HCT116 (cell line): ENCODE measurements around the gene PITPNM1. TPM values are rescaled to one million over a fixed set of nuclear protein-coding genes. Genes with fewer than 3 reads are reported as not detected.
A peak's percentile ranks its signal among the peaks of the same experiment; 100 is the strongest.

Source experiments
- ATAC-seq: fragments of 200-7000 bp; cut with Tn5 transposase; 2 replicates; pipeline ENCODE4 v1.9.1; 2020; ENCODE audit warnings: mild to moderate bottlenecking, moderate library complexity
- BruUV-seq: library from RNA; stranded (reverse); fragments of 400-500 nt; replicated peaks from 2 replicates; lab custom pipeline; 2021; lab: Mats Ljungman, UMichigan
- CTCF ChIA-PET: fragments of 300-600 bp; sonication (Branson Sonifier 250); formaldehyde crosslinking; loops from one replicate; lab custom pipeline; 2021; ENCODE audit warnings: antibody characterized with exemption; lab: Charles Lee
- POLR2A ChIA-PET: fragments of 300-600, 350-600 bp; sonication (Branson Sonifier 250); formaldehyde crosslinking; loops from one replicate; lab custom pipeline; 2021; ENCODE audit warnings: antibody characterized with exemption; lab: Charles Lee
- RAD21 ChIA-PET, 2 experiments: fragments of 300-600 bp; sonication (Branson Sonifier 250); formaldehyde crosslinking; loops; one replicate each; lab custom pipeline; 2023; ENCODE audit warnings: low total read pairs in 2 of 2; ENCODE audit not compliant: uncharacterized antibody in 2 of 2, unreplicated experiment in 2 of 2, low non-redundant PET in 1 of 2; lab: Charles Lee
- DNase-seq: peaks from one replicate; pipeline ENCODE4 v3.0.0-alpha.2; 2010; ENCODE audit warnings: low read depth, low spot score
- H2AFZ ChIP-seq: fragments of 200-600 bp; shearing (Covaris generic), sonication (generic); 2 replicates; pipeline ENCODE4 v1.6.1; 2017; ENCODE audit warnings: low read depth, mixed run types, mixed read lengths, antibody characterized with exemption, low read length; ENCODE audit not compliant: poor library complexity, severe bottlenecking
- H3K27ac ChIP-seq: 2 replicates; pipeline ENCODE4 v1.5.1; 2012; ENCODE audit warnings: low read depth, low read length
- H3K27me3 ChIP-seq: fragments of 200-600 bp; sonication (generic); 2 replicates; pipeline ENCODE4 v1.6.1; 2016; ENCODE audit warnings: mixed run types, low read length, mixed read lengths; ENCODE audit not compliant: insufficient read depth
- H3K36me3 ChIP-seq, 2 experiments: fragments of 200-500 bp in 1 of 2; fragments of 200-600 bp in 1 of 2; sonication (Bioruptor generic) in 1 of 2; sonication (generic) in 1 of 2; 2 replicates each; pipeline versions ENCODE4 v1.5.1 to v1.6.1; 2014 to 2016; ENCODE audit warnings: low read length in 2 of 2, inconsistent platforms in 1 of 2, mixed read lengths in 1 of 2, mixed run types in 1 of 2; ENCODE audit not compliant: insufficient read depth in 2 of 2, control insufficient read depth in 1 of 2
- H3K4me1 ChIP-seq, 2 experiments: fragments of 200-600 bp in 1 of 2; sonication (generic) in 1 of 2; 2 replicates each; pipeline versions ENCODE4 v1.5.1 to v1.6.1; 2012 to 2017; ENCODE audit warnings: low read length in 2 of 2, inconsistent platforms in 1 of 2, mild to moderate bottlenecking in 1 of 2, mixed read lengths in 1 of 2, mixed run types in 1 of 2, moderate library complexity in 1 of 2; ENCODE audit not compliant: insufficient read depth in 2 of 2, control insufficient read depth in 1 of 2
- H3K4me2 ChIP-seq: fragments of 200-600 bp; sonication (generic); 2 replicates; pipeline ENCODE4 v1.6.1; 2017; ENCODE audit warnings: mixed run types, low read length, mixed read lengths
- H3K4me3 ChIP-seq, 2 experiments: fragments of 200-600 bp in 1 of 2; sonication (generic) in 1 of 2; replicated peaks in 1 of 2; 2 replicates each; pipeline ENCODE4 v1.5.1; 2011 to 2016; ENCODE audit warnings: low read length in 2 of 2, control low read depth in 1 of 2, low read depth in 1 of 2, mild to moderate bottlenecking in 1 of 2, mixed read lengths in 1 of 2, mixed run types in 1 of 2
- H3K79me2 ChIP-seq: fragments of 200-600 bp; sonication (generic); 2 replicates; pipeline ENCODE4 v1.6.1; 2017; ENCODE audit warnings: mild to moderate bottlenecking, mixed run types, low read length, moderate library complexity, mixed read lengths; ENCODE audit not compliant: insufficient read depth
- H3K9ac ChIP-seq: fragments of 200-600 bp; sonication (generic); 2 replicates; pipeline ENCODE4 v1.6.1; 2016; ENCODE audit warnings: low read length, mixed read lengths
- H3K9me2 ChIP-seq: fragments of 200-600 bp; sonication (generic), shearing (Covaris generic); 2 replicates; pipeline ENCODE4 v1.6.1; 2017; ENCODE audit warnings: mixed run types, mild to moderate bottlenecking, moderate library complexity; ENCODE audit not compliant: insufficient read depth
- H3K9me3 ChIP-seq, 2 experiments: fragments of 200-500 bp in 1 of 2; fragments of 200-600 bp in 1 of 2; sonication (Bioruptor generic) in 1 of 2; sonication (generic) in 1 of 2; 2 replicates each; pipeline ENCODE4 v1.6.1; 2014 to 2017; ENCODE audit warnings: low read length in 2 of 2, mixed read lengths in 2 of 2, inconsistent platforms in 1 of 2, low read depth in 1 of 2, mild to moderate bottlenecking in 1 of 2, mixed run types in 1 of 2, moderate library complexity in 1 of 2; ENCODE audit not compliant: control insufficient read depth in 1 of 2, insufficient read depth in 1 of 2
- H4K20me1 ChIP-seq: fragments of 200-600 bp; sonication (generic), shearing (Covaris generic); 2 replicates; pipeline ENCODE4 v1.6.1; 2017; ENCODE audit warnings: mixed run types, mild to moderate bottlenecking, moderate library complexity; ENCODE audit not compliant: insufficient read depth
- CBX3 ChIP-seq: IDR thresholded peaks from 2 replicates; pipeline ENCODE4 v1.6.1; 2012; ENCODE audit warnings: low read depth
- CEBPB ChIP-seq: IDR thresholded peaks from 2 replicates; pipeline ENCODE4 v1.6.1; 2012; ENCODE audit warnings: low read depth
- EGR1 ChIP-seq: IDR thresholded peaks from 2 replicates; pipeline ENCODE4 v1.6.1; 2012; ENCODE audit warnings: low read depth
- ELF1 ChIP-seq: IDR thresholded peaks from 2 replicates; pipeline ENCODE4 v1.6.1; 2012; ENCODE audit warnings: low read depth, borderline replicate concordance
- EZH2 ChIP-seq: fragments of 200-600 bp; sonication (generic); IDR thresholded peaks from 2 replicates; pipeline ENCODE4 v1.6.1; 2017; ENCODE audit warnings: antibody characterized with exemption, mixed run types
- EZH2phosphoT487 ChIP-seq: fragments of 200-600 bp; IDR thresholded peaks from 2 replicates; pipeline ENCODE4 v1.6.1; 2018; ENCODE audit warnings: antibody characterized with exemption, borderline replicate concordance
- POLR2AphosphoS5 ChIP-seq: IDR thresholded peaks from 2 replicates; pipeline ENCODE4 v1.6.1; 2011; ENCODE audit warnings: mild to moderate bottlenecking, low read depth, low read length, moderate library complexity
- RAD21 ChIP-seq: IDR thresholded peaks from 2 replicates; pipeline ENCODE4 v1.6.1; 2012; ENCODE audit warnings: low read depth, mild to moderate bottlenecking
- REST ChIP-seq: IDR thresholded peaks from 2 replicates; pipeline ENCODE4 v1.6.1; 2012; ENCODE audit warnings: low read depth
- SIN3A ChIP-seq: IDR thresholded peaks from 2 replicates; pipeline ENCODE4 v1.6.1; 2012; ENCODE audit warnings: low read depth
- SP1 ChIP-seq: IDR thresholded peaks from 2 replicates; pipeline ENCODE4 v1.6.1; 2012; ENCODE audit warnings: low read depth
- SRF ChIP-seq: IDR thresholded peaks from 2 replicates; pipeline ENCODE4 v1.6.1; 2012; ENCODE audit warnings: low read depth
- TCF7L2 ChIP-seq: IDR thresholded peaks from 2 replicates; pipeline ENCODE4 v1.7.0; 2011; ENCODE audit warnings: borderline replicate concordance, inconsistent platforms; ENCODE audit not compliant: insufficient read depth, insufficient read length; ENCODE audit errors: extremely low read depth
- YY1 ChIP-seq: IDR thresholded peaks from 2 replicates; pipeline ENCODE4 v1.6.1; 2011; ENCODE audit warnings: low read length, low read depth, moderate library complexity, mild to moderate bottlenecking; ENCODE audit not compliant: insufficient replicate concordance; ENCODE audit errors: extremely low read depth
- ZFX ChIP-seq: fragments of 450-650 bp; IDR thresholded peaks from 2 replicates; pipeline ENCODE4 v1.6.1; 2017
- intact Hi-C: fragments of 100-400 bp; cut with micrococcal nuclease; formaldehyde crosslinking; loops from 2 replicates; pipeline ENCODE4 v1.10.0; 2022
- total RNA-seq: library from RNA; stranded (reverse); gene quantifications from one replicate; pipeline ENCODE4 v1.2.1, GENCODE V29; 2021; ENCODE audit not compliant: unreplicated experiment
- TF ChIP-seq, protein P1 (sequence below): IDR thresholded peaks from 2 replicates; pipeline ENCODE4 v1.6.1; 2011; ENCODE audit warnings: mild to moderate bottlenecking, low read length, moderate library complexity; ENCODE audit not compliant: insufficient replicate concordance; ENCODE audit errors: extremely low read depth
- TF ChIP-seq, protein P2 (sequence below), 3 experiments: fragments of 200-600 bp in 1 of 3; sonication (generic) in 1 of 3; IDR thresholded peaks in 2 of 3; conservative IDR thresholded peaks in 1 of 3; 2 replicates each; pipeline ENCODE4 v1.5.1; 2012 to 2017; ENCODE audit warnings: low read depth in 2 of 3, low read length in 2 of 3, antibody characterized with exemption in 1 of 3, borderline replicate concordance in 1 of 3, control low read depth in 1 of 3, mild to moderate bottlenecking in 1 of 3, mixed read lengths in 1 of 3, mixed run types in 1 of 3, moderate library complexity in 1 of 3; ENCODE audit not compliant: insufficient read depth in 1 of 3
- TF ChIP-seq, protein P3 (sequence below): IDR thresholded peaks from 2 replicates; pipeline ENCODE4 v1.6.1; 2012
- TF ChIP-seq, protein P4 (sequence below): IDR thresholded peaks from 2 replicates; pipeline ENCODE4 v1.6.1; 2012

PITPNM1 gene
- total RNA-seq, 1 experiment from 2014 or later: 79.5 TPM

GRCh38 chr11:67463680-67464410 is 41.3 kb downstream of the PITPNM1 start:
- H3K4me2 ChIP-seq: peak overlapping the region; percentile 100
- H3K27me3 ChIP-seq: no peaks in the 10 kb centered on the region
- H2AFZ ChIP-seq: no peak overlapping the region
- DNase-seq (peak; percentile 73), ATAC-seq (peak; percentile 73)
- peak overlapping the region; percentile 97 for H3K9ac ChIP-seq
- no peaks in the 10 kb centered on the region for H4K20me1 ChIP-seq
- intact Hi-C loops: loop anchor here (2.0 kb wide), 1 partner anchor 35 kb away; the partner anchor contains the start of gene RPS6KB2
- H3K9me2 ChIP-seq: no peaks in the 10 kb centered on the region
- no peaks in the 10 kb centered on the region for H3K9me3 ChIP-seq
- no peaks in the 10 kb centered on the region for H3K36me3 ChIP-seq
- peak overlapping the region; percentile 87 to 96 for H3K4me3 ChIP-seq
- peaks cover 35 to 54% of the 10 kb centered on the region in 2 experiments for H3K4me1 ChIP-seq
- ChIA-PET POLR2A (no interaction called here), CTCF (no interaction called here), RAD21 (no interaction called here)
- H3K79me2 ChIP-seq: peaks cover 15% of the 10 kb centered on the region; the same call in 1 of the 2 replicates
- TSS peak; percentile 44 for BruUV-seq
- H3K27ac ChIP-seq: peak overlapping the region; percentile 98
- TF ChIP-seq, protein P1, sequence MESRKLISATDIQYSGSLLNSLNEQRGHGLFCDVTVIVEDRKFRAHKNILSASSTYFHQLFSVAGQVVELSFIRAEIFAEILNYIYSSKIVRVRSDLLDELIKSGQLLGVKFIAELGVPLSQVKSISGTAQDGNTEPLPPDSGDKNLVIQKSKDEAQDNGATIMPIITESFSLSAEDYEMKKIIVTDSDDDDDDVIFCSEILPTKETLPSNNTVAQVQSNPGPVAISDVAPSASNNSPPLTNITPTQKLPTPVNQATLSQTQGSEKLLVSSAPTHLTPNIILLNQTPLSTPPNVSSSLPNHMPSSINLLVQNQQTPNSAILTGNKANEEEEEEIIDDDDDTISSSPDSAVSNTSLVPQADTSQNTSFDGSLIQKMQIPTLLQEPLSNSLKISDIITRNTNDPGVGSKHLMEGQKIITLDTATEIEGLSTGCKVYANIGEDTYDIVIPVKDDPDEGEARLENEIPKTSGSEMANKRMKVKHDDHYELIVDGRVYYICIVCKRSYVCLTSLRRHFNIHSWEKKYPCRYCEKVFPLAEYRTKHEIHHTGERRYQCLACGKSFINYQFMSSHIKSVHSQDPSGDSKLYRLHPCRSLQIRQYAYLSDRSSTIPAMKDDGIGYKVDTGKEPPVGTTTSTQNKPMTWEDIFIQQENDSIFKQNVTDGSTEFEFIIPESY: peak; percentile 50
- TF ChIP-seq EZH2 (no peak), YY1 (peak; percentile 65), TCF7L2 (peak; percentile 54), REST (no peak), ELF1 (no peak), ZFX (no peak), SP1 (no peak), CBX3 (no peak), EGR1 (no peak), SRF (no peak), EZH2phosphoT487 (no peak), POLR2AphosphoS5 (peak; percentile 82), RAD21 (no peak), CEBPB (no peak), SIN3A (no peak)
- TF ChIP-seq, protein P2, sequence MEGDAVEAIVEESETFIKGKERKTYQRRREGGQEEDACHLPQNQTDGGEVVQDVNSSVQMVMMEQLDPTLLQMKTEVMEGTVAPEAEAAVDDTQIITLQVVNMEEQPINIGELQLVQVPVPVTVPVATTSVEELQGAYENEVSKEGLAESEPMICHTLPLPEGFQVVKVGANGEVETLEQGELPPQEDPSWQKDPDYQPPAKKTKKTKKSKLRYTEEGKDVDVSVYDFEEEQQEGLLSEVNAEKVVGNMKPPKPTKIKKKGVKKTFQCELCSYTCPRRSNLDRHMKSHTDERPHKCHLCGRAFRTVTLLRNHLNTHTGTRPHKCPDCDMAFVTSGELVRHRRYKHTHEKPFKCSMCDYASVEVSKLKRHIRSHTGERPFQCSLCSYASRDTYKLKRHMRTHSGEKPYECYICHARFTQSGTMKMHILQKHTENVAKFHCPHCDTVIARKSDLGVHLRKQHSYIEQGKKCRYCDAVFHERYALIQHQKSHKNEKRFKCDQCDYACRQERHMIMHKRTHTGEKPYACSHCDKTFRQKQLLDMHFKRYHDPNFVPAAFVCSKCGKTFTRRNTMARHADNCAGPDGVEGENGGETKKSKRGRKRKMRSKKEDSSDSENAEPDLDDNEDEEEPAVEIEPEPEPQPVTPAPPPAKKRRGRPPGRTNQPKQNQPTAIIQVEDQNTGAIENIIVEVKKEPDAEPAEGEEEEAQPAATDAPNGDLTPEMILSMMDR (IDR thresholded peaks at IDR 0.05 in 2 of 3, conservative IDR thresholded peaks at IDR 0.05 in 1 of 3; ENCODE audit: borderline replicate concordance in 1 of 3, insufficient read depth in 1 of 3, low read depth in 2 of 3, low read length in 2 of 3): no peak
- TF ChIP-seq, protein P3, sequence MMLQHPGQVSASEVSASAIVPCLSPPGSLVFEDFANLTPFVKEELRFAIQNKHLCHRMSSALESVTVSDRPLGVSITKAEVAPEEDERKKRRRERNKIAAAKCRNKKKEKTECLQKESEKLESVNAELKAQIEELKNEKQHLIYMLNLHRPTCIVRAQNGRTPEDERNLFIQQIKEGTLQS: no peak
- TF ChIP-seq, protein P4, sequence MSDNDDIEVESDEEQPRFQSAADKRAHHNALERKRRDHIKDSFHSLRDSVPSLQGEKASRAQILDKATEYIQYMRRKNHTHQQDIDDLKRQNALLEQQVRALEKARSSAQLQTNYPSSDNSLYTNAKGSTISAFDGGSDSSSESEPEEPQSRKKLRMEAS: no peak
